IPS DF 4.7 (cell line): ENCODE data around the gene CSMD2.

Experiments used
- DNase-seq: peaks from one replicate; pipeline ENCODE4 v3.0.0-alpha.2; 2013; ENCODE audit warnings: low spot score; ENCODE audit errors: extremely low read depth

The CSMD2 gene

DNA sequence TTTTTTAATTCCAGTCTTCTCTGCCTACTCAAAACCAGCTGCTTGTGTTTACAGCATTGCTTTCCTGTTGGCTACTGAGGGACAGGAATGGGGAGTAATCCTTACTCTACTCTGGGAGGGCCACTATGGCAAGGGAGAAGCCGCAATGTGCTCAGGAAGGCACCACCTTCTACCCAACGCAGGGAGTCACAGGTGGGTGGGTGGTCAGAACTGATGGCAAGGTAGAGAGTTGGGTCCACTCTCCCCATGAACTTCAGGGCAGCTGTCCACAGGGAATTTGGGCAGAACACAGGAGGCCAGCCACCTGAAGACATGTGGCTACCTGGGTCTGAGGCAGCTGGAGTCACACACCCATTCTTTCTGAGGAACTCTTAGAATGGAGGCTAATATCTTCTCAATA is 341.6 kb downstream of the CSMD2 start:
- DNase-seq = no peak

DNA sequence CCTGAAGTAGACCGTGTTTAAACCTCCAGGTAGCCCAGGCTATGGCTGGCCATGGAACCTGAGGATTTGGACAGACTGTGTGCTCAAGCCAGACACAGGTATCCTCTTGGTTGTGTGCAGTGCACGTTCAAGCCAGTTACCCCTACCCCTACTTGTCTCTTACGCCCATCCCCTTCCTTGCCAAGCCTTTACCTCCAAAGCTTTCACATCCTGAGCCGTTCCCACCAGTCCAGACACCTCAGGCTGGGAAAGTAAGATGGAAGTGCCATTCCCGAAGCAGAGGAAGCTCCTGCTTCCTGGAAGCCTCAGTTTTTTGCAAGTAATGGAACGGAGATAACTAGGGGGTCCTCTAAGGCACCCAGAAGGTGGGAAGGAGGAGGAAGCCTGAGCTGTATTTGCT is 342.6 kb downstream of the CSMD2 start:
- DNase-seq = no peak

DNA sequence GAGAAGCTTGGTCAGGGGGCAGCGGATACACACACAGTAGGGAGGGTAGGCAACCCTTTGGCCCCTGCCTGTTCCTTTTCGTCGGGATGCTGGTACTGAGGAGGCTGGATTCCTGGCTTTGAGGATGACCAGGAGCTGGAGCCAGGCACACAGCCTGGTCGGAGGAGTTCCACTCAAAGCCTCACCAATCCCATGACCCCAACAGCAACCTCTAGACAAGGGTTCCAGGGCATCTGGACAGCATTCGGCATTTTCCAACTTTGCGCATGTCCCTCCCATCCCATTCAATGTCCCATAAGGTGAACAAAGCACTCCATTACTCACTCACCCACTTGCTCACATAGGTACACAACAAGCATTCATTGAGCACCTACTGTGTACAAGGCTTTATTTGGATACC is 343.7 kb downstream of the CSMD2 start:
- no peak for DNase-seq

DNA sequence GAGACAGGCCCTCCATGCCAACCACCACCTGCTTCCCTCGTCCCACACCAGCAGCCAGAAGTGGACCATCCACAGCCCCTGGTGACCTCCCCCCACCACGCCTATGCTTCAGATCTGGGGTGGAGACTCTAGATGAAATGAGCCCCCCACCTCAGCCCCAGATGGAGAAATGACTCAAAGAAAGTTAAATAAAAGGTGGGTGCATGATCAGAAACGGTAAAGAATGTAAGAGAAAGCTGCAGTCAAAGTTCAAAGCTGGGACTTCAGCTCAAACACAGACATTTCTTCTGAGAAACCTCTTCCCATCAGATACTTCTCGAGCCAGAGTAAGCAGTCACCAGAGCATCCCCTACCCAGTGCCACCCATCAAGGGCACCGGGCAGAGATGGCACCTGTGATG is 344.2 kb downstream of the CSMD2 start:
- no peak for DNase-seq

DNA sequence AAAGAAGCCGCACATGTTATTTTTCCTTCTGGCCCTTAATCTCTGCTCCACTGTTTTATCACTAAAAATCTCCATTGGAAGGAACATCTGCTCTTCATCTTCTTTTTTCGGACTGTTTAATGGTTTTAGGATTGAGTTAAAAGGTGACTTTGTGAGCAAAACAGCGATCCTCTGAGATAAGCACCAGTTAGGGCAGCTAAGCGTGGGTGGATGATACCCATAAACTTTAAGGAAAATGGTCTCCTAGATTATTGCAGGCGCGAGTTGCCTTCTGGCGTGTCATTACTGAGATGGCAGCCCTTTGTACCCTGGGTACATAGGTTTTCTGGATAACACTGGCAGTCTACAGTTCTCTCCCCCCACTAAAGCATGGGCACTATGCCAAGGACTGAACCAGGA is 345.1 kb downstream of the CSMD2 start:
- no peak for DNase-seq

DNA sequence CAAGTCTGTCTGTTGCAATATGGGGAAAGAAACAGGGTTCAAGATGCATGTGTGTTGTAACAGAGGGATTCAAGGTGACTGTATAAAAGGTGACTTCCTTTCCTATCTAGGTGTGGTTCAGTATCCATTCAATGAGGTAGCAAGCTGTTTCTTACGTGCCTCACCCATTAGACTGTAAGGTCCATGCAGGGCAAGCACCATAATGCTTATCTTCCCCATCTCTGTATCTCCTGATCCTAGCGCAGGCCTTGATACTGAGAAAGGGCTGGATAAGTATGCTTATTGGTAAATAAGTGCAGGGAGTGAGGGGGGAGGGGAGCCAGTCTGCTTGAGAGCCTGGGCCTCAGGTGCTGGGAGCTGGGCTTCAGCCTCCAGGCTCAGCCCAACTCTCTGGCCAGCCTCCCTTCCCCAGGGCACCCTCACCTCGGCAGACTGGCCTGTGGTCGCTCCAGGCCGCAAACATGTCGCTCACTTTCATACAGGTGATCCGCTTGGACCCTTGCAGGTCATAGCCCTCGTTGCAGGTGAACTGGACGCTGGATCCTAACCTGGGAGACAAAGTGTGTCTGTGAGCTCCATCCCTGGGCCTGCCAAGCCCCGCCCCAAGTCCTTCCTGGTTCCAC is 345.6 kb downstream of the CSMD2 start:
- no peak for DNase-seq

DNA sequence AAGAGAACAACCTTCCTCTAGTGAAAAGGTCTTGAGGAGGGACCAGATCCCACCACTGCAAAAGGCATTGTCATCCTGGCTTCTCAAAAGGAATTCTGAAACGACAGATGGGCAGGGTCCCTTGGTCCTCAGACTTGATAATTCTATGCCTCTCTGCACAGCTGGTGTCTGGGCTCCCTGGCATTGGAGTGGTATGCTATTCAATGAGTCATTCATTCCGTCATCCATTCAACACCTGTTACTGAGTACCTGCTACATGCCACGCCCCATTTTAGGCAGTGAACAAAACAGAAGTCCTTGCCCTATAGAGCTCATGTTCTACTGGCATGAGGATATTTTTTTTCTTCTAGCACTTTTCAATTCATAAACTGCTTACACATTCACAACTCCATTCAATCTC is 347.0 kb downstream of the CSMD2 start:
- no peak for DNase-seq

DNA sequence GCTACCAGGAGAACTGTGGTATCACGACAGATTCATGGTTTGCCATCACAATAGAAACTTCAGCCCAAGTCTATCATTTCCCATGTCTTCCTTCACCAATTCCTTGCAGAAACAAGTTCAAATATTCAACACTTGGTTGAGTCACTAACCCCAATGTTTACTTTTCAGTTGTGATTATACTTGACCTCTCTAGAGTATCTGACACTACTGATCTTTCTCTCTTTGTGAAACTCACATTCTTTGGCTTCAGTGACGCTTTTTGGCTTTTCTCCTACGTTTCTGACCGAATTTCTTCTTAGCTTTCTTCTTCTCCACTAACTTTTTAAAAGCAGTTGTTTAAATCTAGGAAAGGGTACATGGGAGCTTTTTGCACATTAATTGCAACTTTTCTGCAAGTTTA is 350.0 kb downstream of the CSMD2 start:
- no peak for DNase-seq

DNA sequence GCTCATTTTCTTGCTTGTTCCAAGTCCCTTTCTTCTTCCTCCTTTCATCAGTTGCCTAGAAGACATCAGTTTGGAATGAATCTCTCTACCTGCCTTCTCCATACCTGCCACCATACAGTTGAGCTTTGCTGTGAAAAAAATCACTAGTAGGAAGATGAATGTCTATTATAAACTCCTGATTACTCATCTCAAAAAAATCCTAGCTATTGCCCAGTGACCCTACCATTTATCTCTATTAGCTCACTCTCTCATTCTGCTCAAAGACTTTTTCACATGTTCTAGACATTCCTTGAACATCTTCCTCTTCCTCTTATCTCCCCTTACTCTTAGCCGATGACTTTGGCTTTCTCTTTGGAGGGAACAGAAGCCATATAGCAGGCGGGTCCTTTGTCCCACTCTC is 350.9 kb downstream of the CSMD2 start:
- no peak for DNase-seq

DNA sequence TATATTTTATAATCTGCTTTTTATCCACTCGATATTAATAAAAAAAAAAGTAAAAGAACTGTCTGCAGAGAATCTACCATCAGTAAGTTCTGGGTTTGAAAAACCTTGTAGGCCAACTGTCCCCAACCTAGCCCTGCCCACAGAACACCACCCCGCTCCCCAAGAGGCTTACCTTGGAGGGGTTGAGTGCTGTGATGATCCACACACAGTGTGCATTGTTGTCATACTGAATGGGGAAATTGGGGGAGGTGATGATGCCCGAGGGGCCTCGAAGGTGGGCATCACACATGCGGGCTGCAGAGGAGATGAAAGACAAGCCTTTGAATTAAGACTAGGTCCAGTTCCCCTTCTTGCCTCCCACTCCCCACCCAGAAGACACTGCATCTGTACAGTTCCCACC is 354.5 kb downstream of the CSMD2 start:
- no peak for DNase-seq

DNA sequence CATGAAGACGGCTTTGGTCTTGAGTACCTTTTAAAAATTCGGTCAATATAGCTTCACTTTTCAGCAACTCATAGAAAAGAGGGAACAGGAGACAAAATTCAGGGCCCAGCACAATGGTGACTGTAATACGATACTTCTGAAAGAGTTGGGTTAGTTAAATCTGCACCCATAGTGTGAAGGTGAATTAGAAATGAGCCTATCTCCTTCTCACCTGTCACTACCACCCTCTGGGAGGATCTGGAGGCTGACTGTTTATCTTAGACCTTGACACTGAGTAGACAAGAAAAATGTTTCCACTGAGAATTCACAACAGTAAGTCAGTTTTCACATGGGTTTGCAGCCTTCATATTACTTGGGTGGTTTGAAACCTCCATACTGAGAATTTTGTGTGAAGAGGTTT is 359.0 kb downstream of the CSMD2 start:
- DNase-seq = no peak

DNA sequence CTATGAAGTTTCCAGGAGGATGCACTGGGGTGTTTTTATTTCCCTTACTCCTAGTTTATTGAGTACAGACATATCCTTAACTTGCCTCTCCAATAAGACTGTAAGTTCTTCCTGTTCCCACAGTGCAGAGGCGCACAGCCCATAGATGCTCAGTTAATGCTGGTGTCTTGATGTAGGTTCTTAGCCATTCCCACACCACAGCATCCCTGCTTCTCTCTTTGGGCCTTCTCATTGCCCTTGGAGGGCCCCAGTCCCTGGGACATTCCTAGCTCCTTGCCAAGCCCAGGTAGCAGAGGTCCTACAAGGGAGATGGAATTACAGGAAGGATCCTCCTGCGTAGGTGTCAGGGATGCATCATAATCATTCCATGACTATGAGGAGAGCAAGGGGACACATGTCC is 362.8 kb downstream of the CSMD2 start:
- DNase-seq = no peak

DNA sequence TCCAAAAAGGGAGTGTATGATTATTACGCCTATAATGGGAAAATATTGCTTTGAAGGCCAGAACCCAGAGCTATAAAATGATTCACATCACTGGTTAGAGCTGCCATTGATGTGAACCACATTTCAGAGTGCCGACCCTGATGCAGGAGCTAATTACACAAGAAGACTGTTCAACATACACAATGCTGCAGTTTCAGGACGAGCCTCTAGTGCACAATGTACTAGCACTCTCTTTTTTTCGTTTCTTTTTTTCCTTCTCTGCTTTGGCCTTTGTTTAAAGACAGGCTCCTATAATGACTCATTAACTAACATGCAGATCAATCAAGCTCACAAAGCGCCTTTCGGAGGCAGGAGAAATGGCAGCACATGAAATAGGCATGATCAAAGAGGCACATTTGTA is 367.2 kb downstream of the CSMD2 start:
- DNase-seq = no peak

DNA sequence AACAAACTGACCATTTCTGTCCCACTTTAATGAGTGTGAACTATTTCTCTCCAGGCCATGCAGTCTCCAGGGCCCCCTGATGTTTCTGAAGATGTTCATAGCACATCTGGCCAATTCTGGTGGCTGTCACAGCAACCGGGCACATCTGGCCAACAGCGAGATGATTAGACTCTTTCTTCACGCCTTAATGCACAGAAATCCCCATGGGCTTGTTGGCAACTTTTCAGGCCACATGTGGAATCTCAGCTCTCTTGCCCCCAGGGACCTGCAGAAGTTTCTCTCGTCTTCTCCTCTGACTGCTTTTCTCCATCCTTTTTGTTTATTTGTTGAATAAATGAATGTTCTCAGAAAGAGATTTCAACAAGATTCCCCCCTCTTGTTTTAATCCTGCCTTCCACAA is 372.4 kb downstream of the CSMD2 start:
- DNase-seq = no peak

DNA sequence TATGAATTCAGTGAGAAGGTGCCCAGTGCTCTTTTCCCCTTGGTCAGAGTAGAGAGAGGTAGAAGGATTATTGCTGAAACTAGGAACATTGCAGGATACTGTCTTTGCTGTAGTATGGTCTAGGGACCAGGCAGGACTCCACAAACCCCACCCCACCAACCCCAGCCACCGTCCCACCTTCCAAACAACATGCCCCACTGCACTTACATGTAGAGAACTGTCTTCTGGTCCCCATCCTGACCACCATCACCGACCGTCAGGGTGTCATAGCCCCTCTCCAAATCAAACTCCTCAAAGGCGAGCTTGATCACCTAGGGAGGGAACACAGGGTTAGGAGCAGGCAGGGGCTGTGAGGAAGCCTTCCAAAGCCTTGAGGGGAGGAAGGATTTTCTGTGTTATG is 372.8 kb downstream of the CSMD2 start:
- no peak for DNase-seq

DNA sequence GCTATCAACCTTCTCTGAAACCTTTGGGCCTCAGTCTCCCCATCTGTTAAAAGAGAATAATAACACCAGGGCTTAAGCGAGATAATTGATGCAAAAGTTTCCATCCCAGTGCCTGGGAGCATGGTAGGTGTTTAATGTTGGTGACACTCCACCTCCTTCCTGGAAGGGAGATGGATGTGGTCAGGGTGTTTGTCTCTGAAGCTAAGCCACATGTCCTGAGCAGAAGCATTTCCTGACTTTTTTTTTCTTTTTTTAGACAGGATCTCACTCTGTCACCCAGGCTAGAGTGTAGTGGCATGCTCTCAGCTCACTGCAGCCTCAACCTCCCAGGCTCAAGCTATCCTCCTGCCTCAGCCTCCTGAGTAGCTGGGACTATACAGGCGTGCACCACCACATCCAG is 373.8 kb downstream of the CSMD2 start:
- DNase-seq = no peak

DNA sequence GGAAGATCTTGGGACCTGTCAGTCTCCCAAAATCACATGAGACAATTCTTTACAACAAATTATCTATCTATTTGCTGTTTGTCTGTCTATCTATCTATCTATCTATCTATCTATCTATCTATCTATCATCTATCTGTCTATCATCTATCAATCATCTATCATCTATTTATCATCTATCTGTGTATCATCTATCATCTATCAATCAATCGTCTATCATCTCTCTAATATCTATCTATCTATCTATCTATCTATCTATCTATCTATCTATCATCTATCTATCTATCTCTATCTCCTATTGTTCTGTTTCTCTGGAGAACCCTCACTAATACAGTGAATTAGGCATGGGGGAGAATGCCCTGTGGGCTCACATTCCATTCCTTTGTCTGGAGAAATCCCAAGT is 374.5 kb downstream of the CSMD2 start:
- no peak for DNase-seq

DNA sequence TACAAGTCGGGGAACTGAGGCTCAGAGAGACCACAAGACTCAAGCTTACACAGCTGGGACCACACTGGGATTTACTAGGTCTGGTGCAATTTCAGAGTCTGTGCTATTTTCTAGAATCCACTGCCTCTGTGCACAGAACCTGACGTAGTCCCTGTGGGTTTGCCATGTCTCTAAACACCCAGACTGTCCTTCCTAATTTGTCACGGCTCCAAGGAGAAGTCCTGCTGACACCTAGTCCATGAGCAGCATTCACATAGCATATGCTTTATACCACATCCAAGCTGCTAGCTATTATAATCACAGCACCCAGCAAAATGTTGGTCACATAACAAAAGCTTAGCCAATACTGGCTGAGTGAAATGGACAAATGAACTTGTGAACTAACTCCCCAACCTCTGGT is 380.2 kb downstream of the CSMD2 start:
- no peak for DNase-seq

DNA sequence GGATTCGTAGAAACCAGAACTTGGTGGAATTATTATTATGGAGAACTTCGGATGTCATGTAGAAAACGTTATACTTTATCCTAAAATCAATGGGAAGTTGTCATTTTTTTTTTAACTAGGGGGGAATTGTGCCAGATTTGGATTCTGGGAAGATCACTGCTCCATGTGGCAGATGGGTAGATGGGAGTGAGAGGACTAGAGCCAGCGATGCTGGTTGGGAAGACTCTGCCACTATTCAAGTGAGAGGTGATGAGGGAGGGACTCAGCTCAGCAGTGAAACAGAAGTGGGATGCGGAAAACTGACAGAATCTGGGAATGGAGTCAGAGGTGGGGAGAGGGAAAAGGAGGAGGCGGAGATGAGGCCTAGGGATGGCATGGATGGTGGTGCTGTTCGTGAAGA is 382.3 kb downstream of the CSMD2 start:
- DNase-seq = no peak

DNA sequence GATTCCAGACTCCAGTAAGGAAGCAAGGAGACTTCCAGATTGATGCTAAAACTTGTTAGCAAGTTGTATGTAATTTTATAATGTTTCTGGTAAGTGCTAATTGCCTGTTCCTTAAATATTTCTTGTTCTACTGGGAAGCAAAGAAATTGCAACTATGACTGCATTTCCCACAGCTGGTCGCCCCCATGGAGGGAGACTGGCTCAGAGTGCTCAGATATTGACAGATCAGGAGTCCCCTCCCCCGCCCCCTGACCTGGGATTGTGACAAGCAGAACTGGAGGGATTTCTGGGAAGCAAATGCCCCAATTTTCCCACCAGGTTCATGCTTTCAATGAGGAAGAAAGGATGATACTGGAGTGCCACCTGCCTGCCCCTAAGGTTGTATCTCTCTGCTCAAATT is 383.4 kb downstream of the CSMD2 start:
- no peak for DNase-seq

DNA sequence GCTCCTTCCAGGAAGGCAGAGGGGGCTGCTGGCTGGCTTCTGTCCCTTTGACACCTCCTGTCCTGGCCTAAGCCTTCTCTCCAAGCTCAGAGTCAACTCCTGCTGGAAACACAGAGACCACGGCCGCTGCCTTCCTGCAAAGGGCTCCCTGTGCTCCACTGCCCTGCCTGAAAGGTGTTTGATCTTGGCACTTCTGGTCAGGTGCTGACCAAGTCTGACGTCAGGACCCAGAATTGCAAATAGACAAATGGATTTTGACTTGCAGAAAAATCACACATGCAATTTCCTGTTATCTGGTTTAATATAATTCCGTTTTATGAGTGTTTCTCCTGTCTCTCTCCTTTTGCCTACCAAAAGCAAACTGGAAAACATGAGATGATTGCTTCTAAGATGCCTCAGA is 387.7 kb downstream of the CSMD2 start:
- no peak for DNase-seq

DNA sequence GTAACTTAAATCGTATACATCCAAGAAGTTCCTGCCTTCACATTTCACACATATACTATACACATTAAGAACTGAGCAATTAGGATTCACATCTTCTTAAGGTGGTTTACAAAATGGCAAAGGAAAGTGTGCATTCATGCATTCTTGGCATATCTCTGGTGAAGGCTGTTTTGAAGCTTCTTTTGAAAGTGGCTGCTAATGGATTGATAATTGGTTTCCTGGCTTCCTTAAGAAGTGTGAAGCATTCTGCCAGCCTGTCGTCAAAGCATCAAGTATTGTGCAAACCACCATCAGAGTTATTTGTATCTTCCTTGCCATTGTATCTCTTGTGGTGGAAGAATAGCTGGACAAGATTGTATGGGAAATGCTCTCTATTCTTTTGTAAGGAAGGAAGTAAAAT is 396.2 kb downstream of the CSMD2 start:
- no peak for DNase-seq

DNA sequence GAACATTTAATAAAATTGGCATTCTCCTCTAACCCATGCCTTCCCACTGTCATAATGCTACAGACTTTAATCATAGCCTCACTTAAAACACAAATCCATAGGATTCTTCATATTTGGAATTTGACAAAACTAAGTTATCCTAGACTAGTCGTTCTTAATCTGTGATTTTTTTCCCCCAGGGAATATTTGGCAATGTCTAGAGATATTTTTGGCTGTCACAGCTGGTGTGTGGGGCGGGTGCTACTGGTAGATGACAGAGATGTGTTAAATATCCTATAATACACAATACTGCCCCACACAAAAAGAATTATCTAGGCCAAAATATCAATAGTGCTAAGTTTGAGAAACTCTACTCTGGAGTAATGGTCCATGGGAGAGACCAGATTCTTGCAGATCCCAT is 396.9 kb downstream of the CSMD2 start:
- DNase-seq = no peak

DNA sequence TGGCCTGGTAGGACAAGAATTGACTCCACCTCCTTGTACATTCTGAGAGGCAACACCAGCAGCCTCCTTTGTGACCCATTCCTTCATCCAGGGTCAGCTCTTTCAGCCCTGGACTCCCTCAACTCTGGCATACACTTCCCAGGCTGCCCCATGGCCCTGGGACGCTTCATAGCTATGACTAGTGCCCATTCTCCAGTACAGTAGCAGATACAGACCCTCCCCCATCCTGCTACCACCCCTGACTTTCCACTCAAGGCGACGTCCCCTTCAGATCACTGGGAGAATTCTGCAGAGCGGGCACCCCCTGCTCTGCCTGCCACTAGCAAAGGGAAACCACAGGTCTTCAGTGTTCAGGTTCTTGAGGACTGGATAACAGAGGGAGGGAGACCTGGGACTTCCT is 400.9 kb downstream of the CSMD2 start:
- DNase-seq = no peak
